ENCODE measurements around the gene ADAM33. TPM values are rescaled to one million over a fixed set of nuclear protein-coding genes. Genes with fewer than 3 reads are reported as not detected.
A peak's percentile ranks its signal among the peaks of the same experiment; 100 is the strongest.

ADAM33 gene
- total RNA-seq, 4 donors from 2014 or later, result 15.0 to 150 (median 44.6) TPM

DNA sequence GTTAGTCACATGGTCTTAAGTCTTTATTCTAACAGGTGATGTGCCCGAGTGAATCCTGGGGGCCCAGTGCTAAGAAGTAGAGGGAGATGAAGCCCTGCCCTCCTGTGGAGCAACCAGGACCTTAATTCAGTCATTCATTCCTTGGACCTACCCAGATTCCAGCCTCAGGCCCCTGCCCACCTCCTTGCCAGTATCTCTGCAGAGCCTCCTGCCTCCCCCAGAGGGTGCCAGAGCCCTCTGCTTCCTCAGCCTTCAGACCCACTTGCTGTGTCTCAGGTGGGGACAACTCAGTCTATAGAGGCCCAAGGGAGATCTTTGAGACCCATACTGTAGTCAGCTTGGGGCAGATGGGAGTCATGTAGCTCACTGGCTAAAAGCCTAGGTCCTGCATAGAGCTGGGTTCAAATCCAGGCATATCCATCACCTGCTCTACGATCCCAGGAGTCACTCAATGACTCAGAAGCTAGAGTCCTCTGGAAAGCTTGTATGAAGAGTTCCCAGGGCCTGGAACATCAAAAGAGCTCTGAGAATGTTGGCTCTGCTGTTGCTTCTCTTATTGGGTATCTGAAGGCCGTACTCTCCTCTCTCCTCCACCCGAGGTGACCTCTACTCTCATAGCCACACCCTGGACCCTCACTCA is 34.5 kb upstream of the ADAM33 start:
- TF ChIP-seq, protein P1, sequence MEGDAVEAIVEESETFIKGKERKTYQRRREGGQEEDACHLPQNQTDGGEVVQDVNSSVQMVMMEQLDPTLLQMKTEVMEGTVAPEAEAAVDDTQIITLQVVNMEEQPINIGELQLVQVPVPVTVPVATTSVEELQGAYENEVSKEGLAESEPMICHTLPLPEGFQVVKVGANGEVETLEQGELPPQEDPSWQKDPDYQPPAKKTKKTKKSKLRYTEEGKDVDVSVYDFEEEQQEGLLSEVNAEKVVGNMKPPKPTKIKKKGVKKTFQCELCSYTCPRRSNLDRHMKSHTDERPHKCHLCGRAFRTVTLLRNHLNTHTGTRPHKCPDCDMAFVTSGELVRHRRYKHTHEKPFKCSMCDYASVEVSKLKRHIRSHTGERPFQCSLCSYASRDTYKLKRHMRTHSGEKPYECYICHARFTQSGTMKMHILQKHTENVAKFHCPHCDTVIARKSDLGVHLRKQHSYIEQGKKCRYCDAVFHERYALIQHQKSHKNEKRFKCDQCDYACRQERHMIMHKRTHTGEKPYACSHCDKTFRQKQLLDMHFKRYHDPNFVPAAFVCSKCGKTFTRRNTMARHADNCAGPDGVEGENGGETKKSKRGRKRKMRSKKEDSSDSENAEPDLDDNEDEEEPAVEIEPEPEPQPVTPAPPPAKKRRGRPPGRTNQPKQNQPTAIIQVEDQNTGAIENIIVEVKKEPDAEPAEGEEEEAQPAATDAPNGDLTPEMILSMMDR (IDR thresholded peaks at IDR 0.05), result peak; percentile 28 to 56 (median 49)
- TF ChIP-seq EP300 (IDR thresholded peaks at IDR 0.05; ENCODE audit: low read depth), result no peak
- no peaks in the 10 kb centered on the region for H3K4me1 ChIP-seq
- peaks cover 5% of the 10 kb centered on the region for H3K27me3 ChIP-seq
- H3K9me3 ChIP-seq, result no peaks in the 10 kb centered on the region
- no peak overlapping the region for H3K27ac ChIP-seq
- 64 to 73% methylated on average over 2 to 4 of the region's 4 CpGs for WGBS, 2 donors (ENCODE audit: low coverage in 1 of 2)
- no peaks in the 10 kb centered on the region for H3K36me3 ChIP-seq
- intact Hi-C loops (cut with DNase I; ENCODE audit: low total_unique reads) (no loop called here), in situ Hi-C loops (cut with MboI; ENCODE audit: low pct_ligation_motif_present in 1 of 4, low pct_unique_long_range_greater_than_20kb in 1 of 4, low sequenced_read_pairs in 3 of 4) (no loop called here)
- no peak overlapping the region for H3K4me3 ChIP-seq
- DNase-seq, result no peak

DNA sequence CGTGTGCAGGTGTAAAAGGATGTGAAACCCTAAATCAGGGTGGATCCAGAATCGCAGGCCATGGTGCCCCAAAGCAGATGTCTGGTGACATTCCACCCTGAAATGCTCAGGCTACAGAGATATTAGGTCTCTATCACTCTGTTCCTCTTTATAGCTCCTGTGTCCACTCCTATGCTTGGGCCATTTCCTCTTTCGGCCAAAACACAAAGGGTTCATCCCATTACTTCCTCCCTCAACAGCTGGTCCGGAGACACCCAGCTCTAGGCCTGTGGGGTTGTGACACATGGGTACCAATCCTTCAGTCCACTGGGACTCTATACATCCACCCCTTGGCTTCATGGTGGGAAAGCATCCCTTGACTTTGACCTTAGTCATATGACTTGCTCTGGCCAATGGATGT is 32.3 kb upstream of the ADAM33 start:
- Histone ChIP-seq H3K9me3 (no peaks in the 10 kb centered on the region), H3K27me3 (peaks cover 4% of the 10 kb centered on the region), H3K4me3 (no peak overlapping the region), H3K36me3 (no peaks in the 10 kb centered on the region), H3K27ac (no peak overlapping the region), H3K4me1 (peaks cover 0 to 3% (median 0%) of the 10 kb centered on the region in 4 donors)
- 78% methylated on average over 4 of the region's 4 CpGs; no CpG with 5 or more reads in 1 of the 2 donors for WGBS, 2 donors (ENCODE audit: low coverage in 1 of 2)
- DNase-seq, result no peak
- no peak for TF ChIP-seq POLR2AphosphoS5 (IDR thresholded peaks at IDR 0.05)
- in situ Hi-C loops (cut with MboI; ENCODE audit: low pct_ligation_motif_present in 1 of 4, low pct_unique_long_range_greater_than_20kb in 1 of 4, low sequenced_read_pairs in 3 of 4) (no loop called here), intact Hi-C loops (cut with DNase I; ENCODE audit: low total_unique reads) (no loop called here)

DNA sequence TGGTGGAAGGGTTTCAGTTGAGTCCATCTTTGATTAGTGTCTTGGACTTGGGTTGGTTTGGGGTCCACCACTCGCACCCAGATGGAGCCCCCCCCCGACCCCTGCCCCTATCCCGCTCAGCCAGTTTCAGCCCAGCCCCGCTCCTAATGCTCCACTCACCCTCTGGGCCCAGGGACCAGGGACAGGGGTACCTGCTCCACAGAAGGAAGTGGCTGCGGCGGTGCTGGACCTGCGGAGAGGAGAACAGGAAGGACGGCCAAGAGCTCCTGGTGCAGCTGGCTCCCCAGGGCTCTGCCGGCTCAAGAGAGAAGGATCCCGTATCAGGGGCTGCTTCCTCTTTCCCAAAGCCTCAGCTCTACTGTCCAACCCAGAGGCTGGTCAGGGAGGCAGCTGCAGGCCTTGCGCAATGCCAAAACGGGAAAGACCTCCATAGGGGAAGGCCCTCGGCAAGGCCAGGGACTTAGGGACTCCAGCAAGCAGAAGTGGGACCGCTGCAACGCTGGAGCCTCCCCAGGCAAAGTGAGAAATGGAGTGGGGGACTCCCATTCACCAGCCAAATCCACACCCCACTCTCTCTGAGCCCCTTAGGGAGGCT is 30.6 kb upstream of the ADAM33 start, which contains the start of gene SIGLEC1:
Gene SIGLEC1, minus strand, starts transcription at position 322 of the 595 bp plus-strand sequence. CDS start 5,472 bp downstream, outside the sequence.
- peak; percentile 54 for DNase-seq
- intact Hi-C loops (cut with DNase I; ENCODE audit: low total_unique reads), result no loop called here
- Histone ChIP-seq H3K4me1 (peaks cover 0 to 3% (median 0%) of the 10 kb centered on the region in 4 donors), H3K36me3 (no peaks in the 10 kb centered on the region), H3K9me3 (no peaks in the 10 kb centered on the region), H3K27ac (no peak within 1 kb of the TSS), H3K27me3 (no peaks in the 10 kb centered on the region), H3K4me3 (no peak within 1 kb of the TSS)
- TF ChIP-seq EP300 (IDR thresholded peaks at IDR 0.05; ENCODE audit: low read depth) (no peak), POLR2A (IDR thresholded peaks at IDR 0.05) (no peak), POLR2AphosphoS5 (IDR thresholded peaks at IDR 0.05) (no peak)
- TF ChIP-seq, protein P1 (IDR thresholded peaks at IDR 0.05), result no peak
- 77% methylated on average over 11 of the region's 15 CpGs; no CpG with 5 or more reads in 1 of the 2 donors for WGBS, 2 donors (ENCODE audit: low coverage in 1 of 2)
- in situ Hi-C loops (cut with MboI; ENCODE audit: low pct_ligation_motif_present in 1 of 4, low pct_unique_long_range_greater_than_20kb in 1 of 4, low sequenced_read_pairs in 3 of 4), result no loop called here

DNA sequence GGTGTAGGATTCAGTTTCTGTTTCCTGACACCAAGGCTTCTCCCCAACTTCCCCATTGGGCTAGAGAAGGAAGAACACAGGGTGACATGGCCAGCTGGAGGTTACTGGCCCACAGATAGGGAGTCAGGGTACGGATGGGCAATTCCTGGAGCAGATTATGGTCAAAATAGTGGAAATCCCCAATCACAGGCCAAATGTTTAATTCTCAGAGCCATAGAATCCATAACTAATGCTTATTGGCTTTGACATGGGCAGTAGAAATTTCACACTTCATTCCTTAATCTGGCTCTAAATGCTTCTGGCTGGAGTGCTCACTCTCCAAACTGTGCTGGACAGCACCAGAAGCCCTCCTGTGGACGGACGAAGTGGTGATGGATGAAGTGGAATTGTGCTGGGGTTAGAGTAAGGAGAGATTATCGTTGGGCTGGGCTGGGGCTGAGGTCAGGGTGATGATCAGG is 29.7 kb upstream of the ADAM33 start:
- intact Hi-C loops (cut with DNase I; ENCODE audit: low total_unique reads) (no loop called here), in situ Hi-C loops (cut with MboI; ENCODE audit: low pct_ligation_motif_present in 1 of 4, low pct_unique_long_range_greater_than_20kb in 1 of 4, low sequenced_read_pairs in 3 of 4) (no loop called here)
- Histone ChIP-seq H3K27me3 (no peaks in the 10 kb centered on the region), H3K4me1 (peaks cover 0 to 3% (median 0%) of the 10 kb centered on the region in 4 donors), H3K4me3 (no peak overlapping the region), H3K9me3 (no peaks in the 10 kb centered on the region), H3K27ac (no peak overlapping the region), H3K36me3 (no peaks in the 10 kb centered on the region)
- TF ChIP-seq POLR2AphosphoS5 (IDR thresholded peaks at IDR 0.05) (no peak), EP300 (IDR thresholded peaks at IDR 0.05; ENCODE audit: low read depth) (no peak), POLR2A (IDR thresholded peaks at IDR 0.05) (no peak)
- TF ChIP-seq, protein P1 (IDR thresholded peaks at IDR 0.05), result no peak
- no peak for DNase-seq
- 72 to 84% methylated on average over 3 to 4 of the region's 4 CpGs for whole genome bisulfite sequencing, 2 donors (ENCODE audit: low coverage in 1 of 2)

Data from transverse colon (tissue), 4 donors.